Stimulated activated CD4-positive, alpha-beta T cell treated with anti-CD3 and anti-CD28 coated beads, Interleukin-1b, Interleukin-23, amount 100 ng/mL, for 48 hours (primary cell): Measurements from ENCODE around the gene BACH1.
"Not testable (repeated sequence)": the region's sequence is repeated elsewhere in the genome, so short reads cannot be mapped to it uniquely, and the experiment has no call there.

Experiments used
- DNase-seq: peaks from one replicate; pipeline ENCODE4 v3.0.0-alpha.2; 2020

Gene BACH1

DNA sequence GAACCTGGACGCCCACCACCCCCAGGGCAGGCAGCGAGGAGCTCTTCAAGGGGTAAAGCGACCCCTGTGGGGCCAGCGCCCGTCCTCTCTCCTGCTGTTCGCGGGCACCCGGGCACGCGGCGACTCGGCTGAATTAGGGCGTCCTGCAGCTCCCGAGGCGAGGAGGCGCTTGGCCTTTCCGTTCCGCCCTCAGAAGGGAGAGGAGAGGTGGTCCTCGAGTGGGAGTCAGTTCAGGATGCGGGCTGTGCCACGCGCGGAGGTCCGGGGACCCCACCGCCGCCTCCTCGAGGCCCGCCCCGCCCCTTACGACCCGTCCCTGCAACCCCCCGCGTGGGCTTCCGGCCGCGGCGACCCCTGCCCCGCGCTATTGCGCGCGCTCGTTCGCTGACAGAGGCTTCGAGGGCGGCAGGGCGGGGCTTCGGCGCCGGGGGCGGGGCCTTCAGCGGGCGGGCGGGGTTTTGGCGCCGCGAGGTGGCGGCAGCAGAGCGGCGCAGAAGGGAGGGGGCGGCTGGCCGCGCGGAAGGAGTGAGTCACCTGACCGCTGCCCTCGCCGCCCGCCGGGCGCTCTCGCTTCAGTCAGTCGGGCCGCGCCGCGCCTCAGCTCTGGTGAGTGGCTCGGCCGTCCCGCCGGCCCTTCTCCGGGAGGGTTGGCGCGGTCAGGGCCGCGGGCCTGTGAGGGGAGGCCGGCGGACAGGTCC lies at the start of gene BACH1:
Gene BACH1, plus strand, starts transcription at position 575 of the 698 bp plus-strand sequence. CDS start 22,359 bp downstream, outside the sequence.
- DNase-seq, result peak; percentile 87

DNA sequence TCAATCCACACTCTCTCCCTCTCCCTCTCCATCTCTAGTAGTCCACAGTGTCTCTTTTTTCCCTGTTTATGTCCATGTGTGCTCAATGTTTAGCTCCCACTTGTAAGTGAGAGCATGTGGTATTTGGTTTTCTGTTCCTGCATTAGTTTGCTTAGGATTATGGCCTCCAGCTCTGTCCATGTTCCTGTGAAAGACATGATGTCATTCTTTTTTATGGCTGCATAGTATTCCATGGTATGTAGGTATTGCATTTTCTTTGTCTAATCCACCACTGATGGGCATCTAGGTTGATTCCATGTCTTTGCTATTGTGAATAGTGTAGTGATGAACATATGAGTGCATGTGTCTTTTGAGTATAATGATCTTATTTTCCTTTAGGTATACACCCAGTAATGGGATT lies 49.4 kb upstream of the BACH1 start:
- DNase-seq, result not testable (repeated sequence)

DNA sequence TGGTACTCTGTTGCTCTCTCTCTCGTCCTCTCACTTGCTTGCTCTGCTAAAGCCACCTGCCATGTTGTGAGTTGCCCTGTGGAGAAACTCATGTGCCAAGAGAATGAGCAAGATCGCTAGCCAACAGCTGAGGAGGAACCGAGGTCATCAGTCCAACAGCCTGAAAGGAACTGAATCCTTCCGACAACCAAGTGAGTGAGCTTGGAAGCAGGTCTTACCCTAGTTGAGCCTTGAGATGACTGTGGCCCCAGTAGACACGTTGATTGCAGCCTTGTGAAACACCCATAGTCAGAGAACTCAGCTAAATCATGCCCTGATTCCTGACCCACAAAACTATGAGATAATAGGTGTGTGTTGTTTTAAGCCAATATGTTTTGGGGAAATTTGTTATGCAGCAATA lies 48.1 kb upstream of the BACH1 start:
- DNase-seq, result no peak

DNA sequence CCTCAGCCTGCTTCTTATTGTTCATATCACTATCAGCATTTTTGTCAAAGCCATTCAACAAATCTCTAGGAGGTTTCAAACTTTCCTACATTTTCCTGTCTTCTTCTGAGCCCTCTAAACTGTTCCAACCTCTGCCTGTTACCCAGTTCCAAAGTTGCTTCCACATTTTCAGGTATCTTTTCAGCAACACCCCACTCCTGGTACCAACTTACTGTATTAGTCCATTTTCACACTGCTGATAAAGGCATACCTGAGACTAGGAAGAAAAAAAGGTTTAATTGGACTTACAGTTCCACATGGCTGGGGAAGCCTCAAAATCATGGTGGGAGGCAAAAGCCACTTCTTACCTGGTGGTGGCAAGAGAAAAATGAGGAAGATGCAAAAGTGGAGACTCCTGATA lies 44.9 kb upstream of the BACH1 start:
- DNase-seq, result not testable (repeated sequence)

DNA sequence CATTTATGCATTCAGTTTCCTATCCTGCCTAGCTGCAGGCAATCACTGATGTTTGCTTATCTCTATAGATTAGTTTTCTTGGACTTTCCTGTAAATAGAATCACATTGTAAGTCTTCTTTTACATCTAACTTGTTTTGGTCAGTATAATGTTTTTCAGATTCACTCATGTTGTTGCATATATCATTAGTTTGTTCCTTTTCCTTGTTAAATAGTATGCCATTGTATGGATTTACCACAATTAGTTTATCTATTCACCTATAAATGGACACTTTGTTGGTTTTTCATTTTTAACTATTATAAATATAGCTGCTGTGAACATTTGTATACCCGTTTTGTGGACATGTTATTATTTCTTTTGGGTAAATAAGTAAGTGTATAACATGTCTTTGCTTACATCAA lies 44.2 kb upstream of the BACH1 start:
- no peak for DNase-seq

DNA sequence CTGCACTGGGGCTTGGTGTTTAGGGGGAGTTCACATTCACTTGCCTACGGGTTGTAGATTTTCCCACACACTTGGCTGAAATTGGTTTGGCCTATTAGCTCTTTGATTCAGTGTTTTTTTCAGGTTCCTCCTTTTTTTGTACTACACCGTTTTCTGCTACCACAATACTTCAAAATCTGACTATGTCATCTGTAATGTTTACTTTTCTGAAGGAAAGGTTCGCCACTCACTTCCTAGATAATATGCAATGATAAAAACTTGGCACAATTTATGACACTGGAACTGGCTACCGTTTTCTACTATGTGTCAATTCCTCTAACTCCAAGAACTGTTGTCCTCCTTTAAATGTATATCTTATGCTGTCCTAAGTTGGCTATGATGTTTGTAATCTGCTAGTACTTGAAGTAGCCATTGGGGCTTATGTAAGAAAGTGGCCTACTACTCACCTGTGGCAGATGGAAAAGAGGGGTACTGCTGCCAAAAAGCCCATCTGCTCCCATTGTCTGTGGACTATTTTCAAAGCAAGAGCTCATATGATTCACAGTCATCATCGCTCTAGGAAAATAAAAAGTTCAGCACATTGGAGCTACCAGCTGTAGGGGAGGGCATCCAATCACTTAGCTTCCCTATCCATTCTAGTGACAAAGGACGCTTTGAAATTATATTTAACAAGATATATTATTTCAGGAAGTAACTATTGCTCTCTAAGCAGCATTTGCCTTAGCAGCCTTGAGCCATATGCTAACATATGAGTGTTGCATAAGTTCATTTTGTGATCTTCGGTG lies 42.4 kb upstream of the BACH1 start:
- DNase-seq, result no peak

- DNase-seq, result no peak
Measured at GRCh38 chr21:29257701-29258100, 41.0 kb upstream of the BACH1 start.

GRCh38 chr21:29258626-29259338 lies 39.9 kb upstream of the BACH1 start:
- DNase-seq, result no peak

DNA sequence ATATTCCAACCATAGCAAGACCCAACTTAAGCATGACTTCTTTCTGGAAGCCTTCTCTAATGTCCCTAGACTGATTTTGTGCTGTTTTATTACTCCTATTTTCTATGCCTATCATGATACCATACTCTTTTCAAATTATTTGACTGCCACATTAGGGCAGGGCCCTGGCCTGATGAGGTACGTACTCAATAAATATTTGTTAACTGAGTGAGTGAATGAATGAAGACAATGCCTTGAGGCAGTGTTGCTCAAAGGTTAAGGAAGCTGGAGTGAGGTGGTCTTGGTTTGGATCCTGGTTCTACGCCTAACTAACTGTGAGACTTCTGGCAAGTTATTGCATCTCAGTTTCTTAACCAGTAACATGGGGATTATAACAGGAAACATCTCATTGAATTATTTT lies 38.3 kb upstream of the BACH1 start:
- no peak for DNase-seq

GRCh38 chr21:29261555-29262540 lies 36.9 kb upstream of the BACH1 start:
- DNase-seq, result no peak

DNA sequence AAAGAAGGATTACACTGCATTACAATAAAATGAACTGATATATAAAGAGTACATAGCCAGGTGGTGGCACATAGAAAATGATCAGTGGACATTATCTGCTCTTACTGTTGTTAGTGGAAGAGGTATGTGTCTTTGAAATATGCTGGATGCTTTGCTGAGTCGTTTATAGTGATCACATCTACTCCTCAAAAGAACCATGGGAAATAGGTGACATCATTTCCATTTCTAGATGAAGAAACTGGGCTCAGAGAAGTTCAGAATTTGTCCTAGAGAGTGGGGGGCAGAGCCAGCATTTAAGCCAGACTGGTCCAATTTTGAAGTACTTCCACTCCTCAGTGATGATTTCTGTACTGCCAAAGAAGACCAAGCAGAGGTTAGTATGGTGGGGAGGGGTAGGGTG lies 34.0 kb upstream of the BACH1 start:
- DNase-seq, result no peak

DNA sequence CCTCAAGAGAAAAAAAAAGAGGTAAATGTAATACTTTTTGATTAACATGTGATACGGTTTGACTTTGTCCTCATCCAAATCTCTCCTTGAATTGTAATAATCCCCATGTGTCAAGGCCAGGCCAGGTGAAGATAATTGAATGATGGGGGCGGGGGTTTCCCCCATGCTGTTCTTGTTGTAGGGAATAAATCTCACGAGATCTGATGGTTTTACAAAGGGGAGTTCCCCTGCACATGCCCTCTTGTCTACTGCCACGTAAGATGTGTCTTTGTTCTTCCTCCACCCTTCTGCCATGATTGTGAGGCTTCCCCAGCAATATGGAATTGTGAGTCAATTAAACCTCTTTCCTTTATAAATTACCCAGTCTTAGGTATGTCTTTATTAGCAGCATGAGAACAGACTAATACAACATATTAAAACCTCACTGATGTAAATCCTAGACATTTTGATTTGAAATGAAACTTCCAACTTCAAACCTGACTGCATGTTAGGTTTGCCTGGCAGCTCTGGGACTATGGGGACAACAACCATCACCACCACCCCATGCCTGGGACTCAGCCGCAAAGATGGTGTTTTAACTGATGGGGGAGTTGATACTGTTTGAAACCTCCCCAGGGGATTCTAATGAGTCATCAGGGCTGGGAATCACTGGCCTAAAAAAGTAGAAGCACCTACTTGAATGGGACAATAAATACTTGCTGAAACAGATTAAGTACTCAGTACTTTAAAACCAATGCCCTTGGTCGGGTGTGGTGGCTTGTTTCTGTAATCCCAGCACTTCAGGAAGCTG lies 32.8 kb upstream of the BACH1 start:
- DNase-seq, result peak; percentile 45

- DNase-seq, result no peak
Measured at GRCh38 chr21:29267666-29268065, 31.1 kb upstream of the BACH1 start.

DNA sequence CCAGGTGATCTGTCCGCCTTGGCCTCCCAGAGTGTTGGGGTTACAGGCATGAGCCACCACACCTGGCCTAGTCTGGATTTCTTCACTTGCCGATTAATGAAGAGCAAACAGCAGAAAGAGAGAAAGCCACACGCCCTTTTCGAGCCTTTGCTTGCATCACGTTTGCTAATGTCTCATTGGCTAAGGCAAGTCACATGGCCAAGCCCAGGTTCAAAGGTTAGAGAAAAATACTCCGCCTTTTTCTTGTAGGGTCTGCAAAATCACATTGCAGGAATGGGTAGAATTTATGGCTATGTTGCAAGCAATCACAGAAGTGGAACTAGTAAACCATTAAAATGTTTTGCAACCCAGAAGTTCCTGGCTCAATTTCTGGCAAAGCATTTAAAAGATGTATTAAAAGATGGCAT lies 26.8 kb upstream of the BACH1 start:
- DNase-seq, result no peak

GRCh38 chr21:29277442-29277841 lies 21.3 kb upstream of the BACH1 start:
- DNase-seq, result no peak

DNA sequence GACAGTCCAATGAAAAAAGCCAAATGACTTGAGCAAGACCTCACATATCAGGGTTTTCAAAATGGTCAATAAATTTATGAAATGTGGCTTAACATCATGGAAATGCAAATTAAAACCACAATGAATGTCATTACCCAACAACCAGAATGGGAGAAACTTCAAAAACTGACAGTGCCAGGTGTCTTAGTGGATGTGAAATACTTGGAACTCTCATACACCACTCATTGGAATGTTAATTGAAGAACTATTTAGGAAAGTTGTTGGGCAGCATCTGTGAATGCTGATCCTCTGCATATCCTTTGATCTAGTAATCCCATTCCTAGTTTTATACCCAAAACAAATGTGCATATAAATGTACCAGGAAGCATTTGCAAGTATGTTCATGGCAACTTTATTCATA lies 19.2 kb upstream of the BACH1 start:
- DNase-seq, result no peak

- not testable (repeated sequence) for DNase-seq
Measured at GRCh38 chr21:29281801-29282200, 16.9 kb upstream of the BACH1 start.

DNA sequence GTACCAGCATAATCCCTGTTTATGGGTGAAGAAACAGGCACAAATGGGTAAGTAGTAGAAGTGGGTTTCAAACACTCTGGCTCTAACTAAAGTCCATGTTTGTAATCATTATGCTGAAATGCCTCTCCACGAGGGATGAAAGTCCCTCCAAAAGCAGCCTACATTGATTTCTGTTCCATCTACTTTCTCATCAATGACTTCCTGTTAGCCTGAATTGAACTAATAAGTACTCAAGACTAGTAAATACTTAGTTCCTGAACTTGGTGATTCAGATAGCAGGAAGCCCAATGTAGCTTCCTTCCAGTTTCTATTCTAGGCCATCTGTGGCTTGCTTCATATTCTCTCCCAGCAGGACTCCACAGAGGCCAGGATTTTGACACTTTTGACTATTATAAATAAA lies 11.3 kb upstream of the BACH1 start:
- no peak for DNase-seq

- no peak for DNase-seq
Measured at GRCh38 chr21:29288239-29288638, 10.5 kb upstream of the BACH1 start.

DNA sequence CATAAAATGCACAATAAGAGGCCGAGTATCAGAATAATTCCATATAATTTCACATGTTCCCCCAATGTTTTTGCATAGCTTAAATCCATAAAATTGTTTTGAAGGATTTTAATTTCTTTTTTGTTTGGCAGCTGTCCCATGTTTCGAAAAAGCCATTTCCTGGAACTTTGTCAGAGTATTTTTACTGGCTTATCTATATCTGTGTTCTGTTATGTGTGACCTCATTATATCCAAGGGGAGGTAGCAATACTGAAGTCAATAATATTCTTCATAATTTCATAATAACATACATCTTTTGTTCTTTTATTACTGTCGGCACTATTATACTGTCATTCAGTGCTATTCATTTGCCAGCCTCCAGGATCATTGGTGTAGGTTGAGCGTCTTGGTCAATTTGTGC lies 9.4 kb upstream of the BACH1 start:
- DNase-seq, result no peak

DNA sequence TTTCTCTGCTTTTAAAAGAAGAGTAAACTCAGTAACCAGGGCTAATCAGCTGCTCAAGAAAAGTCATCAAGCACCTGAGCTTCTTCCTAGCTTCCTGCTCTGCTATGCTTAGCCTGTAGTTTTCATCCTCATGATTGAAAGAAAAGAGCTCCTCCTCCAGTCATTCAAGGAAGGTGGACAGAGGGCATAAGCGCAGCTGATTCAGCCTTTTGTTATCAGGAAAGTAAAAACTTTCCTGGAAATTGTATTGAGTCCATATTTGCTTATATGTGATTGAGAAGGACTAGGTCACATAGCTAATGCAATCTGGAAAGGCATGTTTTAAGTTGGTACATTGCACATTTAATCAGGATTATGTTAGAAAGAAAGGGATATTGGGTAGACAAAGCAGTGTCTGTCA lies 8.5 kb upstream of the BACH1 start:
- DNase-seq, result no peak

DNA sequence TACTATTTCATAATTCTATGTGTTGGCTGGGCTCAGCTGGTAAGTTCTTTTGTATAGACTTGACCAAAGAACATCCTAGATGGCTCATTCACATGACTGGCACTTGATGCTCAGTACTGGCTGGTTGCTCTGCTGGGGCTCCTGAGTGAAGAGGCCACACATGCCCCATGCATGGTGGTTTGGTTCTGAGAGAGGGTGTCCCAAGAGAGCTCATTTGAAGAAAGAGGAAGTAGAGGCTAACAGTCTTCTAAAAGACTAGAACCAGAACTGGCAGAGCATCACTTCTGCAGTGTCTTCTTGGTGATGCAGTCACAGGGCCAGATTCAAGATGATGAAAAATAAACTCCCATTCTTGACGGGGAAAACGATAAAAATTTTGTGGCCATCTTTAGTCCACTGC lies 5.2 kb upstream of the BACH1 start:
- DNase-seq, result no peak
